ENCODE results near the gene SNAP29.

SNAP29 gene

DNA sequence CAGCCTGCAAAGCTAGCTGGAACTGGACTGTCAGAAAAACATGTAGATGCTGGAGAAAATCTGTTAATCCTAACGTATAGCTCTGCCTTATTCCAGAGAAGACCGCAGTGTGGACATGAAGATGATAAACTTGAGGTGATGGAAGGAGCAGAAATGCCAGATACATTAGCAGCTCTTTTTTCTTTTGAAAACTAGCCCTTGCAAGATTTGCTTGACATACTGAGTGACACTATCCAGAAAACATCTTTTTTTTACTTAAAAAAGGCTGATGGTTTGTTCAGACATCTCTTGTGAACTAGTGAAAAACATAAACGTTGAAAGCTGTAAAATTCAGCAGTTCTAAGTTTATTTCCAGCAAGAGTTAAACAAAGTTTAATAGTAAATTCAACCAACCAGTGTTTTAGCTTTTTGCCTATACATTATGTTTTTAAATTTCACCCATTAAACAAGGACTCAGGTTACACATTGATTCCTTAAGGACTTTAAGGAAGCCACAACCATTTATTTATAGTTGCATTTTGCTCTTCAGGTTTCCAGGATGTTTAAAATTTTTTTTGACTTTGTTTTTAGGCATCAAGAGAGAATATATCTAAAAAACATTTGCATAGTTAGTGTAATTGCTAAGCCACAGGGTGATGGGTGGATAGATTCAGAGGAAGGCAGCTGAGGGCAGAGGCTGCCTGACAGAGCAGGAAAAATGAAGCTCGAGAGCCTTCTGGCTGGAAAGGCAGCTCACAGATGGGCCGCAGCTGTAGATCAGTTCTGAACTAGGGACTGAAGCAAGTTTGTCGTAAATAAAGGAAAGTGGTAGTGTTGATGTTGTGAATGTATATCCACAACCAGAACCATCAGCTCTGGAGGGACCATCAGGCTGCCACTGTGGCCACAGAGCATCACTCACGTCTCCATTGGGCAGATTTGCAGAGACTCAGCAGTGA lies 9.5 kb downstream of the SNAP29 start:
- no peak overlapping the region for H3K27ac Mint-ChIP-seq
- no peak overlapping the region for H3K4me3 Mint-ChIP-seq
- peaks cover 6% of the 10 kb centered on the region for H3K36me3 Mint-ChIP-seq (ENCODE audit: low read depth)
- no peak for ATAC-seq
- no peaks in the 10 kb centered on the region for H3K27me3 Mint-ChIP-seq
- H3K4me1 Mint-ChIP-seq: peaks cover 8% of the 10 kb centered on the region
- DNase-seq: no peak
- H3K9me3 Mint-ChIP-seq: no peaks in the 10 kb centered on the region

DNA sequence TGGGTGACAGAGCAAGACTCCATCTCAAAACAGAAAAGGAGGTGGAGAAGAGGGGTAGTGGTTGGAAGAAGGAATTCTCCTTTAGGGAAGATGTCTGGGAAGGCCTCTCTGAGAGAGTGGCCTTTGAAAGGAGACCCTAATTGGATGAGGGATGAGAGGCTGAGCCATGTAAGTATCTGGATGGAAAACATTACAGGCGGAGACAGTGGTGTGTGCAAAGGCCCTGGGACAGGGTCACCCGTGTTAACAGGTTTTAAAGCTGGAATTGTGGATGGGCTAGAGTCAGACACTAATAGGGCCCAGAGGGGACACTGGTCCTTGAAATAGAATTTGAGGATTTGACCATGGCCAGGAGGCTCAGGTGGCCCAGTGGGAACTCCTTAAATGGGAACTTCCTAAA lies 10.4 kb downstream of the SNAP29 start:
- no peaks in the 10 kb centered on the region for H3K27me3 Mint-ChIP-seq

DNA sequence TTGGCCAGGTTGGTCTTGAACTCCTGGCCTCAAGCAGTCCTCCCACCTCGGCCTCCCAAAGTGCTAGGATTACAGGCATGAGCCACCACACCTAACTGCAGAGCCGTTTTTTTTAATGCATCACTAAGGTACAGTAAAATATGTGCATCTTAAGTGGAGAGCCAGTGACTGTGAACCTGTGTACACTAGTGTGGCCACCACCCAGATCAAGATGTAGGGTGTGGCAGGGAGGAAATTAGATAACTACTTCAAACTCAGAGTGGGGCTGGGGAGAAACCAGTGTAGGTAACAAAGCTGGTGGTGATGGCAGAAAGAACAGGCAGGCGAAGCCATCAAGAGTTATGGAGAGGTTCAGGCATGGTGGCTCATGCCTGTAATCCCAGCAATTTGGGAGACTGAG lies 14.4 kb downstream of the SNAP29 start:
- Mint-ChIP-seq H3K36me3 (ENCODE audit: low read depth) (peaks cover 14% of the 10 kb centered on the region), H3K27ac (no peak overlapping the region), H3K9me3 (no peaks in the 10 kb centered on the region), H3K4me1 (no peaks in the 10 kb centered on the region), H3K27me3 (no peaks in the 10 kb centered on the region), H3K4me3 (no peak overlapping the region)
- DNase-seq: no peak
- no peak for ATAC-seq

More for the DNA sequence above, 10.4 kb downstream of the SNAP29 start:
- Mint-ChIP-seq H3K4me1 (peaks cover 8% of the 10 kb centered on the region), H3K9me3 (no peaks in the 10 kb centered on the region), H3K27ac (no peak overlapping the region), H3K4me3 (no peak overlapping the region), H3K36me3 (ENCODE audit: low read depth) (peaks cover 7% of the 10 kb centered on the region)
- ATAC-seq (no peak), DNase-seq (no peak)

DNA sequence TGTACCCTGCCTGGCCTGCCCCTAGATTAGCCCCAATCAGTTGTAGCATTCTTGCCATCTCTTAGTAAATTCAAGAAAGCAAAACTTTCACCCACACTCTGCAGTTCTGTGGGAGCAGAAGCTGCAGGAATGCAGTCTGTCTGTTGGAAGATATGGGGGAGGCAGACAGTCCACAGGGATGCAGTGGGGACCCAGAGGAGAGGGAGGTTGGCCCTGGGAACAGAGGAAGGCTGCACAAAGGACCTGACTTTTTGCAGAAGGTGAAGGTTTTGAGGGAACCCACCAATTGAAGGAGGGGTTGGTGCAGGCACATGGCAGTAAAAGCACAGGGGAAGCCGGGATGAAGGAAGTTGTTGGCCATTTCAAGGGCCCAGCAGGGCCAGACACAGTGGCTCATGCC lies 16.5 kb downstream of the SNAP29 start:
- H3K36me3 Mint-ChIP-seq (ENCODE audit: low read depth): peaks cover 11% of the 10 kb centered on the region
- H3K9me3 Mint-ChIP-seq: no peaks in the 10 kb centered on the region
- H3K4me3 Mint-ChIP-seq: no peak overlapping the region
- DNase-seq (no peak), ATAC-seq (no peak)
- no peak overlapping the region for H3K27ac Mint-ChIP-seq
- no peaks in the 10 kb centered on the region for H3K4me1 Mint-ChIP-seq
- H3K27me3 Mint-ChIP-seq: no peaks in the 10 kb centered on the region

GRCh38 chr22:20877715-20878114 lies 18.9 kb downstream of the SNAP29 start:
- Mint-ChIP-seq H3K4me1 (no peaks in the 10 kb centered on the region), H3K4me3 (no peak overlapping the region), H3K27ac (no peak overlapping the region), H3K36me3 (ENCODE audit: low read depth) (peaks cover 11% of the 10 kb centered on the region), H3K9me3 (no peaks in the 10 kb centered on the region), H3K27me3 (no peaks in the 10 kb centered on the region)
- DNase-seq (no peak), ATAC-seq (no peak)

DNA sequence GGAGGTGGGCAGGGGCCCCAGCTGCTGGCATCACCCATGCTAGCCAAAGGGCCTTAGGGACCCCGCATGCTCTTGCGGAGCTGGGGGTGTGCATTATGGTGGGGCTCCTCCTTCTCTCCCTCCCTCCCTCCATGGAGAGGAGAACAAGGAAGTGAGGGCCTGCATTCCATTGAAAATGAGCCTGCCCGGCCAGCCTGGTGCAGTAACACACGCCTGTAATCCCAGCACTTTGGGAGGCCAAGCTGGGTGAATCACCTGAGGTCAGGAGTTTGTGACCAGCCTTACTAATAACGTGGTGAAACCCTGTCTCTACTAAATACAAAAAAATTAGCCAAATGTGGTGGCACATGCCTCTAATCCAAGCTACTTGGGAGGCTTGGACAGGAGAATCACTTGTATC lies 22.4 kb downstream of the SNAP29 start:
- Mint-ChIP-seq H3K9me3 (no peaks in the 10 kb centered on the region), H3K4me3 (no peak overlapping the region), H3K36me3 (ENCODE audit: low read depth) (peaks cover 14% of the 10 kb centered on the region), H3K27ac (no peak overlapping the region), H3K4me1 (peaks cover 2% of the 10 kb centered on the region), H3K27me3 (no peaks in the 10 kb centered on the region)
- no peak for ATAC-seq
- DNase-seq: no peak

GRCh38 chr22:20881869-20882815 lies 23.3 kb downstream of the SNAP29 start:
- ATAC-seq (no peak), DNase-seq (no peak)
- peaks cover 2% of the 10 kb centered on the region for H3K4me1 Mint-ChIP-seq
- no peaks in the 10 kb centered on the region for H3K27me3 Mint-ChIP-seq
- peaks cover 10% of the 10 kb centered on the region for H3K36me3 Mint-ChIP-seq (ENCODE audit: low read depth)
- H3K4me3 Mint-ChIP-seq: no peak overlapping the region
- no peak overlapping the region for H3K27ac Mint-ChIP-seq
- no peaks in the 10 kb centered on the region for H3K9me3 Mint-ChIP-seq

DNA sequence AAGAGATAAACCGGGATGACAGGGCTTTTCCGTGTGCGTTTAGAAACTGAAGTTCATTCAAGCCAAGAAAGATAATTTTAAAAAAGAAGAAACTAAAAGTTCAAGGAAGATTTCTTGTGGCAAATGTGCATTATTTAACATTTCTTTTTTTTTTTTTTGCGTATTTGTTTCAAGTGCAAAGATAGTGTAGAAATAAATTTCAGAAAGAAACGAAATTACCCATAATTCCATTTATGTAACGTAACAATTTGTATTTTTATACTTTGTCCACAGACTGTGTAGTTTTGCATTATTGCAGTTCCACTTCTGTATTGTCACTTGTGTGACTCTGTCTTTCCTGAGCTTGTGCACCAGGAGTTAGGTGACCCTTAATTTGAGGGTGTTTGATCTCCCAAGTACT lies 24.0 kb downstream of the SNAP29 start:
- Mint-ChIP-seq H3K9me3 (no peaks in the 10 kb centered on the region), H3K27ac (no peak overlapping the region)
- no peak for DNase-seq

GRCh38 chr22:20884454-20884853 lies 25.6 kb downstream of the SNAP29 start:
- Mint-ChIP-seq H3K9me3 (no peaks in the 10 kb centered on the region), H3K27ac (no peak overlapping the region), H3K36me3 (ENCODE audit: low read depth) (peaks cover 17% of the 10 kb centered on the region), H3K27me3 (no peaks in the 10 kb centered on the region), H3K4me3 (no peak overlapping the region), H3K4me1 (peaks cover 2% of the 10 kb centered on the region)
- no peak for ATAC-seq
- no peak for DNase-seq

More for the DNA sequence above, 24.0 kb downstream of the SNAP29 start:
- no peak for ATAC-seq
- Mint-ChIP-seq H3K4me1 (peaks cover 2% of the 10 kb centered on the region), H3K4me3 (no peak overlapping the region), H3K36me3 (ENCODE audit: low read depth) (peaks cover 13% of the 10 kb centered on the region), H3K27me3 (no peaks in the 10 kb centered on the region)

- H3K27ac Mint-ChIP-seq: no peak overlapping the region
These were observed 26.3 kb downstream of the SNAP29 start for GRCh38 chr22:20885017-20885556.

DNA sequence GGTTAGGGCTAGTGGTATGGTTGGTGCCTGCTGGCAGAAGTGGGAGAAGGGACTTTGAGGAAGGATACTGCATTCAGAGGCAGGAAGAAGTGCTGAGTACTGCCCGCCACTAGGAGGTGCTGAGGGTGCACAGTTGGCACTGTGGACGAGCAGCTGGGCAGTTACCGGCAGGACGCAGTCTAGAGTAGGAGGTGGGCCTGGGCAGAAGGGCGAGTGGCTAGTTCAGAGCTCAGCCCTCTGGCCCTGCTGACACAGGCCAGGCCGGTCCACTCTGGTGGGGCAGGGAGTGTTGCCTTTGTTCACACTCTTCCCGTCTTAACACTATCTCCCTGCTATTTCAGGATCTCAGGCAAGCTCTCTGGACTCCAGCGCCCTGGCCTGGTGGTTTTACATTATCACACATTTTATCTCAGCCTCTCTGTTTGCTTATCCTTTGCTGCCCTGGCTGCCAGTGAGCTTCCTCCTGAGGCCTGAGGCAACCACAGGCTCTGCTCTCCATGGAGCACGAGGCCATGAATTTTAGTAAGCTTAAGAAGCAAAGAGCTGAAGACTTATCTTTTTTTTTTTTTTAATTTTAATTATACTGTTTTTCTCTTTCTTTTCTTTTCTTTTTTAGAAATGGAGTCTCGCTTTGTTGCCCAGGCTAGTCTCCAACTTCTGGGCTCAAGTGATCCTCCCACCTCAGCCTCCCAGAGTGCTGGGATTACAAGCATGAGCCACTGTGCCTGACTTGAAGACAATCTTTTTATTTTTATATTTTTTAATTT lies 26.9 kb downstream of the SNAP29 start:
- H3K4me1 Mint-ChIP-seq: peaks cover 2% of the 10 kb centered on the region
- H3K9me3 Mint-ChIP-seq: no peaks in the 10 kb centered on the region
- no peak overlapping the region for H3K4me3 Mint-ChIP-seq
- peak; percentile 61 for DNase-seq
- peaks cover 22% of the 10 kb centered on the region for H3K36me3 Mint-ChIP-seq (ENCODE audit: low read depth)
- H3K27me3 Mint-ChIP-seq: no peaks in the 10 kb centered on the region
- no peak overlapping the region for H3K27ac Mint-ChIP-seq
- peak; percentile 81 for ATAC-seq

More at GRCh38 chr22:20885017-20885556, 26.3 kb downstream of the SNAP29 start:
- H3K4me1 Mint-ChIP-seq: peaks cover 2% of the 10 kb centered on the region
- H3K9me3 Mint-ChIP-seq: no peaks in the 10 kb centered on the region
- H3K4me3 Mint-ChIP-seq: no peak overlapping the region
- DNase-seq (no peak), ATAC-seq (no peak)
- no peaks in the 10 kb centered on the region for H3K27me3 Mint-ChIP-seq
- H3K36me3 Mint-ChIP-seq (ENCODE audit: low read depth): peaks cover 21% of the 10 kb centered on the region

DNA sequence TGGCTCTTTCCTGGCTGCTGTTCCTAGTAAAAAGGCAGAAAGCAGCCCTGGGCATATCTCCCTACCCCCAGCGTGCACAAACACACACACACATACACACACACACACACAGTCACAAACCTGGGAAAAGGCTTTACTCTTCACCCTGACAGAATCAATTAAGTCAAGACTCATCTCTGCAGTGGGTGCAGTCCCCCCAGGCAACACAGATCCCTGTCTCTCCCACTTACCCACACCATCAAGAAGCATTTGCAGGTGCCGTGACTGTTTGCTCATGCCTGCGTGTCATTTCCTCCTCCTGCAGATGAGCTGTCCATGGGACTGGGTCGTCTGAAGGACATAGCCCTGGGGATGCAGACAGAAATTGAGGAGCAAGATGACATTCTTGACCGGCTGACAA lies 28.6 kb downstream of the SNAP29 start:
- Mint-ChIP-seq H3K27ac (no peak overlapping the region), H3K9me3 (no peaks in the 10 kb centered on the region), H3K36me3 (ENCODE audit: low read depth) (peaks cover 21% of the 10 kb centered on the region), H3K27me3 (no peaks in the 10 kb centered on the region), H3K4me1 (peaks cover 2% of the 10 kb centered on the region), H3K4me3 (no peak overlapping the region)
- ATAC-seq (no peak), DNase-seq (no peak)

GRCh38 chr22:20889025-20889704 lies 30.4 kb downstream of the SNAP29 start:
- Mint-ChIP-seq H3K4me3 (no peak overlapping the region), H3K36me3 (ENCODE audit: low read depth) (peaks cover 20% of the 10 kb centered on the region), H3K27me3 (no peaks in the 10 kb centered on the region), H3K4me1 (peaks cover 2% of the 10 kb centered on the region), H3K9me3 (no peaks in the 10 kb centered on the region), H3K27ac (no peak overlapping the region)
- no peak for ATAC-seq
- no peak for DNase-seq
